Activated T-cell treated with anti-CD3 and anti-CD28 coated beads, Interleukin-2, amount 50 U/mL, for 48 hours (primary cell): ENCODE results near the gene CAMTA1.

Source experiments
- DNase-seq, 2 experiments: peaks; one replicate each; pipeline ENCODE4 v3.0.0-alpha.2; 2020

The CAMTA1 gene

DNA sequence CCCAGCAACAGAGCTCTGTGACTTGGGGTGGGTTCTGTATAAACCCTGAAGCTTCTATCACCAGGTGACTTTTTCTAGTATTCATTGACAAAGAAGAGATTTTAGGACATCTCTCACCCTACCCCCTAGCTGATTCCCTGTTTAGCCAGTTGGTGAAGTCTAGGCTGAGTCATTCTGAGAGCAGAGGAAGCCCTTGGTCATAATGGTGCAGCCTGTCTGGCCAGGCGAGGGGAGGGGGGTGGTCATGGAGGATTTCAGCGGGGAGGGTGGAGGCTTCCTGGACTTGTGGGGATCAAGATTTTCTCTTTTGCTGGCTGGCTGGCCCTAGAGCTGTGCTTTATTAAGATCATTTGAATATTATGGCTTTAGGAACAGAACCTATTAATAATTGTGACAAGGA is 262.6 kb downstream of the CAMTA1 start:
- DNase-seq: no peak

DNA sequence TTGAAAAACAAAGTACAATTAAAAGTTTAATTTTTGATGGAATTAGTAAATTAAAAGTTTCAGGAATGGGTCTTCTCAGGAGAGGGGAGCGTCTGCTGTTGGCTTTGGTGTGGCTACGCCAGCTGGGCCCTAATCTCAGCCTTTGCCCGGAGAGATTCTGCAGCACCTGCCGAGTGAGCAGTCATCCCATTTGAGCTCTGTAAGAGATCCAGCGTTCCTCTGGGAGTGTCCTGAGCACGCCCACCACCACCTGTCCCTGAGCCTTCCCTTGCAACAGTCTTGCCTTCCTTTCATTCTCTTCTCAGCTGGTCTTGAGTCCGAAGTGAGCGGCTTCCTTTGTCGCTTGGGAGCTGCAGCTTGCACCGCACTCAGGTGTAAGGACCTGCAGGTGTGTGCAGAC is 263.1 kb downstream of the CAMTA1 start:
- DNase-seq: no peak

DNA sequence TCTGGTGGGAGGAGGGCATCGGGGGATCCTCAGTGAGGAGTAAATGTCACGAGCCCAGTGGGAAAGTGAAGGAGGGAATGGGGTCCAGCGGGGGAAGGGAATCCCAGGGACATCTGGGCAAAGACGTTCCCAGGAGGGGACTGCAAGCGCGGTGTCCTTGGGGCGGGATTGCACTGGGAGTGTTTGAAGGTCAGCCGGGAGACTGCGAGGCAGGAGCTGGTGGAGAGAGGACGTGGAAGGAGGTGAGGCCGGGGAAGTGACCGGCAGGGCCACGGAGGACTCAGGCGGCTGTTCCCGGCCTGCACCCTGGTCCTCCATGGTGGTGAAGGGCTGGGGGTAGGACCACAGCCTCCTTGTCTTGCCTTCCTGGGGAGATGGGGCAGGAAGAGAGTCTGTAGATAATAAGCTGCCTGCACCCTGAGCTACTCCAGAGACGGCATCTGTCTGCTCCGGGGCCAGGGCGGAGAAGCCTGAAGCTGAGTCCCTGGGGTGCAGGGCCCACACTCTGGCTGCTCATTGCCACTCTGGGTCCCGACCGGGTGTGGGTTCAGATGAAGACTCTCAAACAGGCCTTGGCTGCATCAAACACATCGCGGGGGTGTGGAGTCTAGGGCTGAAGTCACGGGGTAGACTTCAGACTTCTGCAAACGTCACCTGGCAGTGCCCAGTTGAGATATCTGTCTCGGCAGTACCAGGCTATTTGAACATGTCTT is 264.8 kb downstream of the CAMTA1 start:
- DNase-seq: no peak

- no peak for DNase-seq
Observed at GRCh38 chr1:7050751-7051665, 265.8 kb downstream of the CAMTA1 start.

DNA sequence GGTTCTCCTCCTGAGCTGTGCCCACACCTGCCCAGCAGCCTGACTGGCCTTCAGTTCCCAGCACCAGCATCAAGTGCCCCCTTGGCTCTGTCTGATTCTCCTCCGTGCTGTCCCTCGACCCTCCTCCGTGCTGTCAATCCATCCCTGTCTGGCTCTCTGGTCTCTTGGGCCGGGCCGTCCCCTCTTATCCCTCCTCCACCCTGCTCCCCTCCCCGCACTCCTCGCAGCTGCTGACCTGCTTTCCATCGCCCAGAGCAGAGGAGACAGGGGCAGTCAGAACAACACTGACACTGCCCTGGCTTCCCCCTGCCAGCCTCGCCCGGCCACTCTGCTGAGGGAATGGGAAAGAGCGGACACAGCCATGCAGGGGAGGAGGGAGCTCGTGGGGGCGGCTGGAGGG is 267.4 kb downstream of the CAMTA1 start:
- DNase-seq: no peak

DNA sequence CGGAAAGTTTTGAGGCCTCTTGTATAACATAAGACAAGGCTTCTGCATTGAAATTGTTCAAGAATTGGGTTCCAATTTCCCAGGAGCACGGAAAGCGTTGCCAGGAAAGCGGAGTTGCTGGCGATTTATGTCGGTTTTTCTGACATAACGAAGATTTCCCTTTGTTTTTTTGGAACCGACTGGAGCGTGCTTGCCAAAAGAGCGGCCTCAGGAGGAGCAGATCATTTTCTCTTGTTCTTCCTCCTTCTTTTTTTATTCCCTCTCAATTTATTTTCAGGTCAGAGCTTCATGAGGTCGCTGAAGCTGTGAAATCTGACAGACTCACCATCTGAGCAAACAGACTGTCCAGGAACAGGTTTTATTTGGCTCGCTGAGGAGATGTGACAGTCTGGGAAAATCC is 275.5 kb downstream of the CAMTA1 start:
- no peak for DNase-seq

GRCh38 chr1:7062346-7063061 is 277.2 kb downstream of the CAMTA1 start:
- no peak for DNase-seq

GRCh38 chr1:7063981-7064380 is 278.7 kb downstream of the CAMTA1 start:
- DNase-seq: no peak

DNA sequence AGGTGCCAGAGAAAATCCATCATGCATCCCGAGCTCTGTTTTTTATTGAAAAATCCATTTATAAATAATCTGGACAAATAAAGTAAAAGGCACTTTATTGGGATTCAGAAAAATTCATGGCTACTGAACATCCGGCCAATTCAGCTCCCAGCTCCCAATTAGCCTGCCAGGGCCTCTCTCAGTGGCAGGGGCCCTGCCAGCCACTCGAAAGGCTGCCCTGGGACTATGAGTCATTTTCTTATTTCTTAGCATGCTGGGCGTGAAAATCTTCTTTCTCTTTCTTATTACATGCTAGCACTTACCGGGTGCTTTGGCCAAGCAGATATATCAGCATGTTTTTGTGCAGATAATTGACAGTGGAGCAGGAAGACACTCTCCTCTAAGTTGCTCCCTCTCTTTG is 283.3 kb downstream of the CAMTA1 start:
- DNase-seq: no peak

DNA sequence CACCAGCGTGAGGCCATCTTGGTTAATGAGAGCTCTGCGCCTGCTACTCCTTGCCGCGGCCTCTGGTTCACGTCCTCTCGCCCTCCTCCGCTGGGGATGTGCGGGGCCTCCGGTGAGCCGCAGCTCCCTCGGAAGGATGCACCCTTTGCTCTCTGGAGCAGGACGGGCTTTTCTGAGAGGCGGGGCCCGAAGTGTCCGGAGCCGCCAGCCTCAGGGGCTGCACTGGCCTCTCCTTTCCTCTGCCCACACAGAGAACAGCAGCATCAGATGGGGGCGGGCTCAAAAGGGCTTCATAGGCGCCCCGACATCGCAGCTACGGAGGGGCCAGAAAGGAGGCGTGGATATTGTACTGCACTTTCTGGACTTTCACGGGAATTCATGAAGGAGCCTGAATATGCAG is 284.7 kb downstream of the CAMTA1 start:
- DNase-seq: no peak

DNA sequence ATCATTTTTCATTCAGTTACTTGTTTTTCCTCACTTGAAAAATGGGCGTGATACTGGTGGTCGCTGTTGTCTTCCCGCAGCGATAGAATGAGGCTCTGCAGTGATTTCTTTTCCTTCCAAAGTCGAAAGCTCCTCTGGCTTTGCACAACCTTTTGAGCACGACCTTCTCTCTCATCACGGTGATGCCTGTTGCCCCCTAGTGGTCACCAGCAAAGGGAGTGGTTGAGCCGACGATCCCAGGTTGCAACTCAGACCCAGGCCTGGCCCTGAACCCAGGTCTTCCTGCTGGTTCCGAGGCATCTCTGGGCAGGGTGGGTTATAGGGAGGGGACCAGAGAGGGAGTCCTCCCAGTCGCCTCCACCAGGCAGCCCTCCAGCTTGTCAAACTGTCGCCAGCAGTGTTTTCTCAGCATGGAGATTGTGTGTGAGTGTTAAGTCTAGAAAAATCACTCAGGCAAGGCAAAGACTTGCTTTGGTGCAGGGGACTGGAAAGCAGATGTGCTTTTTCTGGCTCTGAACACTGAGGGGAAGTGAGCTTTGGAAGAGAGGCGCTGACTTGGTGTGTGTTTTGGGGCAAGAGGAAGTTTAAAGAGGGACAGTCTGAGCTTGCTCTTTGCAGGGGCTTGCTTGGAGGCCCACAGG is 285.3 kb downstream of the CAMTA1 start:
- peak; percentile 59 for DNase-seq

DNA sequence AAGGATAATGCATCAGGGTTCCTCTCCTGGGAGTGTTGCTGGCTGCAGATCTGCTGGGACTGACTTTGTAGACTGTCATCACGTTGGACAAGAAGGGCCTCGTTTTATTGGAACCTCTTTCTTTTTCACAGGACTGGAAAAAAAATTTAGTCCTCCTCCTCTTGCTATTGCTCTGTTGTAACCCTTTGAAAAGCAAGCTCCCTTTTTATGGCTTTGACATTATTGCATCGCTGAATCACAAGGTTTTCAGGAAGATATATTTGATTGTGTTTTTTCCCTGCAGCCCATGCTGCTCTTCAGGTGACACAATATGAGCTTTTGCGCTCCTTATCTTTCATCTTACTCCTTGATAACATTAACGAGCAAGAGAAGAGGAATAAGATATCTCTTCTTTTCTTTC is 290.9 kb downstream of the CAMTA1 start:
- DNase-seq: no peak

- no peak for DNase-seq
Observed at GRCh38 chr1:7076572-7076971, 291.3 kb downstream of the CAMTA1 start.

DNA sequence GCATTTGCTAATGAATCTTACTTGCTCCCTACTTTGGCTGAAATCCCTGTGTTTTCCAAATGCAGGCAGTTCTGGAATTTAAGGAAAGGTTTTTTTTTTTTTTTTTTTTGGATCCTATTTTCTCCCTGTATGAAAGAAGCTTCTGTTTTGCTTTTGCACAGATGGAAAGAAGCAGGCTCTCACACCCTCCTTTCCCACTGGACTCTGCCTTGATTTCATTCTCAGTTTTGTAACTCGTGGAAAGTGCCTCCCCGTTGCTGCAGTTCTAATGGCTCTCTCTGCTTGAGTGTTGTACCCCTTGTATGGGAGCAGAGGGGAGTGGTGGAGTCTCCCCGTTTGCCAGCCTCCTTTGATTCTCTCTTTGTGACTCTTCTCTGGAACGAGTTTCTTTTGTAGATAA is 291.9 kb downstream of the CAMTA1 start:
- DNase-seq: no peak

DNA sequence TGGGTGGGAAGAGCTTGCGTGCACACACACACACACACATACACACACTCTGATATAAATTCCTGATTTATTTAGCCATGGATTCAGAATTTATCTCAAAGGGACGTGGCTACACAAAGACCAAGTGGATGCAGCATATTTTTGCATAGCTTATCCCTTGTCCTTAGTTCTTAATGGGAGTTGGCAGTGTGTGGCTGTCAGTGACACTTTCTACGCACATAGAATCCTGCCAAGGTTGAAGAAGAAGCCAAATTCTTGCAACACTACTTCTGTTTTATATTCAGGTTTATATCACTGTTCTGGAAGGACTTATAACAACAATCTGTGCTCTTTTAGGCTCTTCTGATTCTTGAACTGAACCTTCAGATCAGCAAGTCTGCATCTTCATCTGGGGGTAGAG is 292.7 kb downstream of the CAMTA1 start:
- no peak for DNase-seq

- no peak for DNase-seq
Observed at GRCh38 chr1:7079637-7080036, 294.4 kb downstream of the CAMTA1 start.

DNA sequence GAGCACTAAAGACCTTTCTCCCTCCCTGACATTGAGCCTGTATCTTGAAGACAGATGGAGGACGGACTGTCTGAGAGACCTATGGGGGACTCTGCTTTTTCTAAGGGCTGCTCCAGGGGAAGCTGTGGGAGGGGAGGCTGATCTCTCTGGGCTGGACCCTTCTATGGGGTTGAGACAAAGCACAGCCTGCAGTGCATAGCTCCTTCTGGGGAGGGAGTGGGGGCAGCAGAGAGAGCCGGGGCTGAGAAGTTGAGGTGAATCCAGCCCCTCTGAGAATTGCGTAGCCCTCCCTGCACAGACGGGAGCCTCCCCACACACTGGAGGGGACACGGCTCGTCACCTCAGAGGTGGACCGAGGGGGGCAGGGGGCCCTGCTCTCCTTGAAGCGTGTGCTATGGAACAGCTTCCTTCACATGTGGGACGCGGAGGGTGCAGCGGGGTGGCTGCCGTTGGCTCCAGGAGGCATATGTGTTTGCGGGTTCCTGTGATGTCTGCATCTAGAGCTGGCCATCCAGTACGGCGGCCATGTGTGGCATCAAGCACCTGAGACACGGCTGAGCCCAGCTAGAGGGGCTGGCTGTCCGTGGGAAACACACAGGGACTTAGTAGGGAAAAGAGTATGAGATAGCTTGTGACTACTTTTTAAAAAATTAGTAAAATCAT is 299.1 kb downstream of the CAMTA1 start:
- no peak for DNase-seq

- DNase-seq: no peak
Observed at GRCh38 chr1:7085521-7085920, 300.3 kb downstream of the CAMTA1 start.

- DNase-seq: no peak
Observed at GRCh38 chr1:7086106-7086505, 300.9 kb downstream of the CAMTA1 start.

DNA sequence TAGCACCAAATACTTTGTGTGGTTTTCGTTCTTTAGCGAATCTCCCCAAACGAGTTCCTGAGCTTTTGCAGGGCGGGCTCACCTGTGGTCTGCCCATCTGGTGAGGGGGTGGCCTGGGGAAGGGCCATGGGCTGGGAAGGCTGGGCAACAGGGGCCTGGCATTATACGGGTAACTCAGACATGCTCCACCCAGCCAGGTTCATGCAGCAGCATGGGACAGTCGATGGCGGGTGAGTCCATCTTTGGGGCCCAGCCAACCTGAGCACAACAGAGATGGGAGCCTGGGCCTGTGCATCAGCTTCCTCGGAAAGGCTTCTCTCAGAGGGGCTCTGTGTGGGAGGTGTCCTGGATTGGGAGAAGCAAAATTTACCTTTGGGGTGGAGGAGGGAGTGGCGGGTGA is 302.6 kb downstream of the CAMTA1 start:
- no peak for DNase-seq

DNA sequence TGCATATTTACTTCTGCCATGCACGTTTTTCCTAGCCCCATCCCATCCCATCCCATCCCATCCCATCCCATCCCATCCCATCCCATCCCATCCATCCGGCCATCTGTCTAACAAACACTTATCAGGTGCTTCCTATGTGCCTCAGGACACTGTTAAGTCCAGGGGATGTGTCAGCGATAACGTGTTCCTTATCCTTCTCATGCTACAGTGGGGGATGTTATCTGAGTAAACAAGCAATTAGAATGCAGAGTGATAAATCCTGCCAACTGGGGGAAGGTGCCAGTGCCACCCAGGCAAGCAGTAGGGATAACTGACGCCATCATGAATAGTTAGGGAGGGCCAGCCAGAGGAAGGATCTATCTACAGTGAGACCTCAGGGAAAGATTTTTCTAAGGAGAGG is 304.2 kb downstream of the CAMTA1 start:
- no peak for DNase-seq

DNA sequence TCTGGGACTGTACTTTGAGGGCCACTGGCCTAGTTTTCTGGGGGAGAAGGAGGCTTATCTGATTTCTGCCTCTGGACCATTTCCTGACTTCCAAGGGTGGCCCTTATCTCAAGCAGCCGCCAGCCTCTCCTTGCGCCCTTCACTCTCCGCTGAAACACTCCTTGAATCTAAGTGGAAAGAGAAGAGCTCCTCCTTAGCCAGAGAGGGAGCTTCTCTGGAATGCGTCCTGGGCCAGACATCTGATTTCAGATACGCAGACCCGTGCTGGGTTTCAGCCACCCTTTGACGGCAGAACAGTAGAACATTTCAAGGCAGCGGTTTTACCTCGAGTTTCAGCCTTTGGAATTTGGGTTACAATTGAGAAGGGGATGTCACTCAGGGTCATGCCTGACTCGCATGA is 308.0 kb downstream of the CAMTA1 start:
- DNase-seq: no peak

DNA sequence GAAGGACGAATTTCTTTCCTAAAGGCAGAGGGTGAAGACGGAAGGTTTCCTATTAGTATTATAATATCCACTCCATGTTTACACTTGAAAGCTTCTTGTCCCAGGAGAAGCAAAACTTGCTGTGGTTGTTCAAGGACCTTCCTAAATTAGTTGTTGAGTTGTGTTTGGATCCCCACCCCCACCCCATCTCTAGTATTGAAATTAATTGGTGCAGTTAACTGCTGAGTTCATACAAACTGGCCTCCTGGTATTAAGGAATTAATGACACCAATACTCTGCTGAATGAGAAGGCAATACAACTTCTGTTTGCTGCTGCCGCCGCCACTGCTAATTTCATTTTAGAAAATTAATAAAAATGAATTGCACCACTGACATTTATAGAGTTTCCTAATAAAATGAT is 308.8 kb downstream of the CAMTA1 start:
- no peak for DNase-seq
